ENCODE results near the gene PWP1. TPM values are rescaled to one million over a fixed set of nuclear protein-coding genes. Genes with fewer than 3 reads are reported as not detected.

Gene PWP1
- total and polyA plus RNA-seq, 2 experiments from 2014 or later, result 54.8 to 60.4 TPM

- no peak overlapping the region for H3K27ac ChIP-seq
- no peaks in the 10 kb centered on the region for H3K9me3 ChIP-seq (ENCODE audit: low read depth)
Observed at GRCh38 chr12:107666009-107666408, 19.6 kb upstream of the PWP1 start.

GRCh38 chr12:107667464-107667863, 18.1 kb upstream of the PWP1 start:
- no peak for DNase-seq (ENCODE audit: low spot score)
- Histone ChIP-seq H3K9me3 (ENCODE audit: low read depth) (no peaks in the 10 kb centered on the region), H2AFZ (no peak overlapping the region), H3K27me3 (peaks cover 7% of the 10 kb centered on the region), H3K4me2 (no peak overlapping the region), H3K36me3 (replicated peaks; ENCODE audit: insufficient read depth, low read depth) (no peaks in the 10 kb centered on the region), H4K20me1 (ENCODE audit: insufficient read depth, poor library complexity, severe bottlenecking) (no peaks in the 10 kb centered on the region), H3K4me1 (ENCODE audit: insufficient read depth) (no peaks in the 10 kb centered on the region), H3K4me3 (no peak overlapping the region), H3K9me2 (replicated peaks; ENCODE audit: insufficient read depth) (no peaks in the 10 kb centered on the region), H3K27ac (no peak overlapping the region), H3K79me2 (no peaks in the 10 kb centered on the region)
- TF ChIP-seq EZH2 (IDR thresholded peaks at IDR 0.05; ENCODE audit: borderline replicate concordance) (no peak), EZH2phosphoT487 (IDR thresholded peaks at IDR 0.05; ENCODE audit: low read depth, severe bottlenecking, unreplicated experiment) (no peak)
- TF ChIP-seq, protein P1, sequence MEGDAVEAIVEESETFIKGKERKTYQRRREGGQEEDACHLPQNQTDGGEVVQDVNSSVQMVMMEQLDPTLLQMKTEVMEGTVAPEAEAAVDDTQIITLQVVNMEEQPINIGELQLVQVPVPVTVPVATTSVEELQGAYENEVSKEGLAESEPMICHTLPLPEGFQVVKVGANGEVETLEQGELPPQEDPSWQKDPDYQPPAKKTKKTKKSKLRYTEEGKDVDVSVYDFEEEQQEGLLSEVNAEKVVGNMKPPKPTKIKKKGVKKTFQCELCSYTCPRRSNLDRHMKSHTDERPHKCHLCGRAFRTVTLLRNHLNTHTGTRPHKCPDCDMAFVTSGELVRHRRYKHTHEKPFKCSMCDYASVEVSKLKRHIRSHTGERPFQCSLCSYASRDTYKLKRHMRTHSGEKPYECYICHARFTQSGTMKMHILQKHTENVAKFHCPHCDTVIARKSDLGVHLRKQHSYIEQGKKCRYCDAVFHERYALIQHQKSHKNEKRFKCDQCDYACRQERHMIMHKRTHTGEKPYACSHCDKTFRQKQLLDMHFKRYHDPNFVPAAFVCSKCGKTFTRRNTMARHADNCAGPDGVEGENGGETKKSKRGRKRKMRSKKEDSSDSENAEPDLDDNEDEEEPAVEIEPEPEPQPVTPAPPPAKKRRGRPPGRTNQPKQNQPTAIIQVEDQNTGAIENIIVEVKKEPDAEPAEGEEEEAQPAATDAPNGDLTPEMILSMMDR (IDR thresholded peaks at IDR 0.05; ENCODE audit: poor library complexity), result no peak
- 94% methylated on average over 4 of the region's 4 CpGs for WGBS (ENCODE audit: low lambda C conversion rate, missing lambda C conversion rate)

More at GRCh38 chr12:107666009-107666408, 19.6 kb upstream of the PWP1 start:
- H3K4me2 ChIP-seq, result no peak overlapping the region
- no peaks in the 10 kb centered on the region for H3K79me2 ChIP-seq
- no peaks in the 10 kb centered on the region for H4K20me1 ChIP-seq (ENCODE audit: insufficient read depth, poor library complexity, severe bottlenecking)
- H3K4me3 ChIP-seq, result no peak overlapping the region
- peaks cover 7% of the 10 kb centered on the region for H3K27me3 ChIP-seq
- no peaks in the 10 kb centered on the region for H3K4me1 ChIP-seq (ENCODE audit: insufficient read depth)
- 100% methylated on average over 1 of the region's 1 CpG for WGBS (ENCODE audit: low lambda C conversion rate, missing lambda C conversion rate)
- DNase-seq (ENCODE audit: low spot score), result no peak
- H3K36me3 ChIP-seq (replicated peaks; ENCODE audit: insufficient read depth, low read depth), result no peaks in the 10 kb centered on the region
- H2AFZ ChIP-seq, result no peak overlapping the region
- TF ChIP-seq, protein P1 (IDR thresholded peaks at IDR 0.05; ENCODE audit: poor library complexity), result no peak
- TF ChIP-seq EZH2phosphoT487 (IDR thresholded peaks at IDR 0.05; ENCODE audit: low read depth, severe bottlenecking, unreplicated experiment), result no peak
- no peak for TF ChIP-seq EZH2 (IDR thresholded peaks at IDR 0.05; ENCODE audit: borderline replicate concordance)
- no peaks in the 10 kb centered on the region for H3K9me2 ChIP-seq (replicated peaks; ENCODE audit: insufficient read depth)

- WGBS (ENCODE audit: low lambda C conversion rate, missing lambda C conversion rate), result 74% methylated on average over 9 of the region's 9 CpGs
- H3K4me2 ChIP-seq, result no peak overlapping the region
- no peaks in the 10 kb centered on the region for H4K20me1 ChIP-seq (ENCODE audit: insufficient read depth, poor library complexity, severe bottlenecking)
- no peak for DNase-seq (ENCODE audit: low spot score)
- no peaks in the 10 kb centered on the region for H3K9me2 ChIP-seq (replicated peaks; ENCODE audit: insufficient read depth)
- H3K36me3 ChIP-seq (replicated peaks; ENCODE audit: insufficient read depth, low read depth), result no peaks in the 10 kb centered on the region
- no peak for TF ChIP-seq EZH2 (IDR thresholded peaks at IDR 0.05; ENCODE audit: borderline replicate concordance)
- TF ChIP-seq EZH2phosphoT487 (IDR thresholded peaks at IDR 0.05; ENCODE audit: low read depth, severe bottlenecking, unreplicated experiment), result no peak
- TF ChIP-seq, protein P1 (IDR thresholded peaks at IDR 0.05; ENCODE audit: poor library complexity), result no peak
- no peak overlapping the region for H3K4me3 ChIP-seq
- H2AFZ ChIP-seq, result no peak overlapping the region
- peaks cover 7% of the 10 kb centered on the region for H3K27me3 ChIP-seq
- no peaks in the 10 kb centered on the region for H3K9me3 ChIP-seq (ENCODE audit: low read depth)
- H3K79me2 ChIP-seq, result no peaks in the 10 kb centered on the region
- no peak overlapping the region for H3K27ac ChIP-seq
- no peaks in the 10 kb centered on the region for H3K4me1 ChIP-seq (ENCODE audit: insufficient read depth)
Observed at GRCh38 chr12:107668320-107669098, 17.1 kb upstream of the PWP1 start.

All from hepatocyte (in vitro differentiated cells).